Measurements from ENCODE around the gene PRR4.

The PRR4 gene

GRCh38 chr12:10807186-10807585, 42.1 kb downstream of the PRR4 start, which contains the start of gene TAS2R8:
TSS of gene TAS2R8 (minus strand) at chr12:10807286. CDS start at chr12:10806980, 306 bp downstream.
- no peak for DNase-seq
- Histone ChIP-seq H3K27ac (no peak within 1 kb of the TSS), H3K4me1 (no peaks in the 10 kb centered on the region), H3K27me3 (no peaks in the 10 kb centered on the region), H3K36me3 (no peaks in the 10 kb centered on the region), H3K4me3 (no peak within 1 kb of the TSS), H3K9me3 (no peaks in the 10 kb centered on the region)
- TF ChIP-seq, protein P1, sequence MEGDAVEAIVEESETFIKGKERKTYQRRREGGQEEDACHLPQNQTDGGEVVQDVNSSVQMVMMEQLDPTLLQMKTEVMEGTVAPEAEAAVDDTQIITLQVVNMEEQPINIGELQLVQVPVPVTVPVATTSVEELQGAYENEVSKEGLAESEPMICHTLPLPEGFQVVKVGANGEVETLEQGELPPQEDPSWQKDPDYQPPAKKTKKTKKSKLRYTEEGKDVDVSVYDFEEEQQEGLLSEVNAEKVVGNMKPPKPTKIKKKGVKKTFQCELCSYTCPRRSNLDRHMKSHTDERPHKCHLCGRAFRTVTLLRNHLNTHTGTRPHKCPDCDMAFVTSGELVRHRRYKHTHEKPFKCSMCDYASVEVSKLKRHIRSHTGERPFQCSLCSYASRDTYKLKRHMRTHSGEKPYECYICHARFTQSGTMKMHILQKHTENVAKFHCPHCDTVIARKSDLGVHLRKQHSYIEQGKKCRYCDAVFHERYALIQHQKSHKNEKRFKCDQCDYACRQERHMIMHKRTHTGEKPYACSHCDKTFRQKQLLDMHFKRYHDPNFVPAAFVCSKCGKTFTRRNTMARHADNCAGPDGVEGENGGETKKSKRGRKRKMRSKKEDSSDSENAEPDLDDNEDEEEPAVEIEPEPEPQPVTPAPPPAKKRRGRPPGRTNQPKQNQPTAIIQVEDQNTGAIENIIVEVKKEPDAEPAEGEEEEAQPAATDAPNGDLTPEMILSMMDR (IDR thresholded peaks at IDR 0.05) = no peak
- intact Hi-C loops (cut with DNase I; ENCODE audit: low total_unique reads) = no loop called here

- no peaks in the 10 kb centered on the region for H3K27me3 ChIP-seq
- intact Hi-C loops (cut with DNase I; ENCODE audit: low total_unique reads) = no loop called here
- no peaks in the 10 kb centered on the region for H3K9me3 ChIP-seq
- DNase-seq = no peak
- no peak within 1 kb of the TSS for H3K4me3 ChIP-seq
- no peak within 1 kb of the TSS for H3K27ac ChIP-seq
- no peaks in the 10 kb centered on the region for H3K4me1 ChIP-seq
- TF ChIP-seq, protein P1 (IDR thresholded peaks at IDR 0.05) = no peak
- no peaks in the 10 kb centered on the region for H3K36me3 ChIP-seq
Measured at GRCh38 chr12:10802587-10802986, 46.7 kb downstream of the PRR4 start, which contains the start of gene TAS2R7. TSS of gene TAS2R7 (minus strand) at chr12:10802627. CDS start at chr12:10802570, 57 bp downstream.

DNA sequence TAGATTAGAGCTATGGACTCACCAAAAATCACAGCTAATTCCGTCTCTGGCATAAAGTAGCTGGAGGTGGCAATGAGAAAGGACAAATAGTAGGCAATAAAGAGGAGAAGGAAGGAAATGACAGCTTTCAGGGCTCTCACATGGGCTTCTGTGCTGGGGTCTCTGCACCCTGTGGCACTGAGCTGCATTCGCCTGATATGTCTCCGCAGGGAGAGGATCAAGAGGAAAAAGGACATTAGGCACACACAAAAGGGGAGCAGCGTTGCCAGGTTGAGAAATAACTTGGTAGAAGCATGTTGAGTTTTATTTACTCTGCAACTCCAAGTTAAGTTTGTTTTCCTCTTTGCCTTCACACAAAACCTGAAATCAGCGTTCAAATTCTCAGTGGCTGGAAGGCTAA, 47.5 kb downstream of the PRR4 start:
- H3K27ac ChIP-seq = no peak overlapping the region
- H3K27me3 ChIP-seq = no peaks in the 10 kb centered on the region
- DNase-seq = no peak
- H3K36me3 ChIP-seq = no peaks in the 10 kb centered on the region
- H3K4me1 ChIP-seq = no peaks in the 10 kb centered on the region
- intact Hi-C loops (cut with DNase I; ENCODE audit: low total_unique reads) = no loop called here
- TF ChIP-seq, protein P1 (IDR thresholded peaks at IDR 0.05) = no peak
- H3K4me3 ChIP-seq = no peak overlapping the region
- no peaks in the 10 kb centered on the region for H3K9me3 ChIP-seq

All from tibial artery (tissue), 4 donors.